Hypothalamus (tissue), 51 donors: ENCODE measurements around the gene EMD.

ENCODE experiments used
- DNase-seq, 51 donors: peaks; one replicate each; lab custom pipeline; 2025; lab: John Stamatoyannopoulos, UW

Gene EMD

GRCh38 chrX:154411981-154412340 is 32.9 kb downstream of the EMD start:
- peak in 30 of 51 donors; percentile 4 to 57 (median 32) for DNase-seq

- DNase-seq, result no peak
Observed at GRCh38 chrX:154412468-154412867, 33.4 kb downstream of the EMD start.

GRCh38 chrX:154413142-154413541 is 34.0 kb downstream of the EMD start:
- no peak for DNase-seq

DNA sequence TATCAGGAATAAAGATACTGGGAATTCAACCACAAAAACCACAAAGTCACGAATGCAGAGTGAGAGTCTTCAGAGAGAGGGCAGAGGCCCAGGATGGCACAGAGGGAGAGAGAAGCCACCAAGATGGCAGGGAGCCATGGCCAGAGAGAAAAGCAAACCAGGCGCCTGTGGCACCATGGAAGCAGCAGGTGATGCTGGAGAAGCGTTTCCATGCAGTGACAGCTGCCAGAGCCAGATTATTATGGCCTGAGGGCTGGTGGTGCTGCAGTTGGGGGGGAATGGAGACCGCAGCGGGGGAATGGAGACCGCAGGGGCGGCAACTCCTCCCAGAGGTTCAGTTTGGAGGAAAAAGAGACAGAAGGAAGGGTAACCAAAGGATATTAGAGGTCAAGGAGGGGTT is 38.1 kb downstream of the EMD start:
- no peak for DNase-seq

- no peak for DNase-seq
Observed at GRCh38 chrX:154419189-154419588, 40.1 kb downstream of the EMD start.

DNA sequence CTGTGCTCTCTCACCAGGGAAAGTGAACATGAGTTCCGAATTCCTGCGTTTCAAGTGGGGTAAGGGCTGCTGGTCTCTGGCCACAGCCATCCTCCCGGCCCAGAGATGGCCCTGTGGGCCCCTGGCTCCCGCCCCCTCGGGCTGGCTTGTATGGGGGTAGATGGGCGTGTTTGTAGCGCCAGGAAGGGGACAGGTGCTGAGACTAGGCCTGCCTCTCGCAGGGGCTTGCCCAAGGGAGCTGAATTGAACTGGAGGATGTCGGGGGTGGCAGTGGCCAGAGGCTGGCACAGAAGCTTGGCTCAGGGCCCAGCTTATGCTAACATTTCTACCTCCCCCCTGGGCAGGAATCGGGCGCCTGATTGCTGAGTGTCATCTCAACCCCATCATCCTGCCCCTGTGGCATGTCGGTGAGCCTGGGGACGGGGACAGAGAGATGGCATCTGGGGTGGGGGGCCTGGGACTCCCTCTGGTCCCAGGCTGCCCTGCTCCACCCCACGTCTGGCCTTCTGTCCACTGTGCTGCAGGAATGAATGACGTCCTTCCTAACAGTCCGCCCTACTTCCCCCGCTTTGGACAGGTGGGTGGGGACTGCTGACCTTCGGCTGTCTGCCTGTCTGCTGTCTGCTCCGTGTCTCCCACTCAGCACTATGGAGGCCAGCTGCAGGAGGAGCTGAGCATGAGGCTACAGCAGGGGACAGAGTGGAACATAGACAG is 40.8 kb downstream of the EMD start:
- no peak for DNase-seq

GRCh38 chrX:154420402-154420756 is 41.3 kb downstream of the EMD start:
- DNase-seq, result no peak

- no peak for DNase-seq
Observed at GRCh38 chrX:154426916-154427770, 48.0 kb downstream of the EMD start.

DNA sequence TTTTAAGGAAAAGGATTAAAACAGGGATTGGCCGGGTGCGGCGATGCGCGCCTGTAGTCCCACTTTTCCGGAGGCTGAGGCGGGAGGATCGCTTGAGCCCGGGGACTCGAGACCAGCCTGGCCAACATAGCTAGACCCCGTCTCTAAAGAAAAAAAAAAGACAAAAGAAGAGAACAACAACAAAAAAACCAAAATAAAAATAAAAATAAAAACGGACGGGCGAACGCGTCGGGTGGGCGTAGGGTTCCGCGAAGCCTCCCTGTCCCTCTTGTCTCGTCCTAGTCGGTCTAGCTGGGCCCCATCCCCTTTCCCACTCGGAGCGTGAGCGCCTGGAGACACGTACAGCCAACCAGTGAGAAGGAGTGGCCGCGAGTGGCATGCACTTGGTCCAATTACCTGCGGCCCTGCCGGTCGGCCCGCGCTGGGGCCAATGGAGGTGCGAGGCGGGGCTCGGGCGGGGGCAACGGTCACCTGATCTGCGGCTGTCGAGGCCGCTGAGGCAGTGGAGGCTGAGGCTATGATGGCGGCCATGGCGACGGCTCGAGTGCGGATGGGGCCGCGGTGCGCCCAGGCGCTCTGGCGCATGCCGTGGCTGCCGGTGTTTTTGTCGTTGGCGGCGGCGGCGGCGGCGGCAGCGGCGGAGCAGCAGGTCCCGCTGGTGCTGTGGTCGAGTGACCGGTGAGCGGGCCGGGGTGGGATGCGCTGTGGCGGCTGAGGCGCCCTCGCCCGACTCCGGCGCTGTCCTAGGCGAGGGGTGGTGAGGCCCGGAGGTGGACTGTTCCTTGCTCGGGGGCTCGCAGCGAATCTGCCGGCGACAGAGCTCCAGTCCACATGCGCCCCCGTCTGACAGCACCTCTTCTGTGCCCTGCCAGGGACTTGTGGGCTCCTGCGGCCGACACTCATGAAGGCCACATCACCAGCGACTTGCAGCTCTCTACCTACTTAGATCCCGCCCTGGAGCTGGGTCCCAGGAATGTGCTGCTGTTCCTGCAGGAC is 49.4 kb downstream of the EMD start, which contains the start of gene ATP6AP1:
TSS of gene ATP6AP1 (plus strand) at position 502 of the 996 bp plus-strand sequence. CDS start at position 518, 16 bp downstream.
- peak; percentile 24 to 93 (median 80) for DNase-seq

DNA sequence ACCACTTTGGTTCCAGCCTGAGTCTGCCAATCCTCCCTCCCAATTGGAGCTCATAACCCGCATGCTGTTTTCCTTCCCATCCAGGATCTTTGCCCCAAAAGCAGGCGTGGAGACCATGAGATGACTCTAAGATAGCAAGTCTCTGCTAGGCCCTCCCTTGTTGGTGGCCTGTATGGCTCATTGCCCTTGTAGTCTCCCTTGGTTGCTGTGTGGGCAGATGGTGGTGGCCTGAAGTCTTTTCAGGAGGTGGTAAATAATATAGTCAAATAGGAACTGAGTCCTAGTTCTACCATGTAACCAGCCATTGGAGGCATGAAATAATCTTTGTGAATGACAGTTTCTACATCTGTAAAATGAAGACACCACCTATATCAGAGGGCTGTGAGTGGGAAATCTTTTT is 50.6 kb downstream of the EMD start:
- DNase-seq, result peak in 1 of 51 donors; percentile 2

DNA sequence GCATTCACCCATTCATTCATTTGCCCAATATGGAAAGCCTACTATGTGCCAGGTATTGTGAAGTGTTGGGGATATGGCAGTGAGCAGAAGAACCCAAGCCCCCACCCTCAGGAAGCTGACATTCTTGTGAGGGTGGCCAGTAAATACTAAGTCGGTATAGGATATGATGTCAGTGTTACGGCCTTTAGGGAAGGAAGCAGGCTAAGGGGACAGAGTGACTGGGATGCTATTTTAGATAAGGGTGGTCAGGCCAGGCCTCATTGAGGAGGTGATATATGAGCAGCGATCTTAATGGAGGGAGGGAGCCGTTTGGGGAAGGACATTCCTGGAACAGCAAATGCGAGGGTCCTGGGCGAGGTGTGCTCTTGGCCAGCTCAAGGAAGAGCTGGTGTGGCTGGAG is 51.4 kb downstream of the EMD start:
- no peak for DNase-seq

DNA sequence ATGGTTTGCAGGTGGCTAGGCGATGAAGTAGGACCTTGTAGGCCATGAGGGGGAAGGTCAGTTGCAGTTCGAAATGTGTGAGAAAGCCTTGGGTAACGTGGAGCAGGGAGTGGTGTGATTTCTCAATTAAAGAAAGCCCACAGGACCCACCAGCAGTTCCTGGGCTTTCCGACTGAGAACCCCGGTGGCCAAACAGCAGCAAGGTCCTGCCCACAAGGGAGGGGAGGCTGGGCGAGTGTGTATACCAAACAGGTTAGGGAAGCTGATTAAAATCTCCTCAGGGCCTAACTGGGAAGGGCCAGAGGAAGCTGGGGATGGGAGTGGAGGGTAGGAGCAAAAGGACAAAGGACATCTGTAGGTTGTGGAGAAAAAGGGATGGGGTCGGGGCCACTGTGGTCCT is 51.8 kb downstream of the EMD start:
- no peak for DNase-seq
